CD4-positive, alpha-beta T cell treated with Interleukin-17A for 1 hour (primary cell): ENCODE data around the gene CLDN9.
A peak's percentile ranks its signal among the peaks of the same experiment; 100 is the strongest.

ENCODE experiments used
- DNase-seq: peaks from one replicate; pipeline ENCODE4 v3.0.0-alpha.2; 2020

Gene CLDN9, protein sequence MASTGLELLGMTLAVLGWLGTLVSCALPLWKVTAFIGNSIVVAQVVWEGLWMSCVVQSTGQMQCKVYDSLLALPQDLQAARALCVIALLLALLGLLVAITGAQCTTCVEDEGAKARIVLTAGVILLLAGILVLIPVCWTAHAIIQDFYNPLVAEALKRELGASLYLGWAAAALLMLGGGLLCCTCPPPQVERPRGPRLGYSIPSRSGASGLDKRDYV

DNA sequence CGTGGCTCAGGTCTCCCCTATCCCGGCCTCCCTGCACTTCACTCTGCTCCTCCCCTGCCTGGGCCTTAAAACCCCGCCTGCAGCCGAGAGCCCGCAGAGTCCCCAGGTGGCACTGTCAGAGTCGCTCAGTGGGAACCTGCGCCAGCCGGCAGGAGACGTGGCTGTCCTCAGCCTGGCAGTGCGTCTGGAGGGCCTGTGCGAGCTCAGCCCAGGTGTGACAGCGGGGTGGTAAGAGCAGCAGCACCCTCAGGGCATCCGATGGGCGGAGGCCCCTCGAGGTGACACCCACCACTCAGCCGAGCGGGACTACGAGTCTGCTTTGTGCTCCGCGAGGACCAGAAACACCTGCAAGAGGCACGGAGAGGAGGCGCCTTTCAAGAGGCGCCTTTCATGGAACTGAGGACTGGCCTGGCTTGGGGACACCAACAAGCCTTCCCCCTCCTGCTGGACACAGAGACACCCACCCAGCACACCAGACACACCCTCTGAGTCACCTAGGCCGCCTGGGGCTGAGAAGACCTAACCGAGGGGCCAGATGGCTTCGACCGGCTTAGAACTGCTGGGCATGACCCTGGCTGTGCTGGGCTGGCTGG is at the start of gene CLDN9:
TSS of gene CLDN9 (plus strand) at position 96 of the 593 bp plus-strand sequence. CDS start at position 536, 440 bp downstream.
- no peak for DNase-seq

DNA sequence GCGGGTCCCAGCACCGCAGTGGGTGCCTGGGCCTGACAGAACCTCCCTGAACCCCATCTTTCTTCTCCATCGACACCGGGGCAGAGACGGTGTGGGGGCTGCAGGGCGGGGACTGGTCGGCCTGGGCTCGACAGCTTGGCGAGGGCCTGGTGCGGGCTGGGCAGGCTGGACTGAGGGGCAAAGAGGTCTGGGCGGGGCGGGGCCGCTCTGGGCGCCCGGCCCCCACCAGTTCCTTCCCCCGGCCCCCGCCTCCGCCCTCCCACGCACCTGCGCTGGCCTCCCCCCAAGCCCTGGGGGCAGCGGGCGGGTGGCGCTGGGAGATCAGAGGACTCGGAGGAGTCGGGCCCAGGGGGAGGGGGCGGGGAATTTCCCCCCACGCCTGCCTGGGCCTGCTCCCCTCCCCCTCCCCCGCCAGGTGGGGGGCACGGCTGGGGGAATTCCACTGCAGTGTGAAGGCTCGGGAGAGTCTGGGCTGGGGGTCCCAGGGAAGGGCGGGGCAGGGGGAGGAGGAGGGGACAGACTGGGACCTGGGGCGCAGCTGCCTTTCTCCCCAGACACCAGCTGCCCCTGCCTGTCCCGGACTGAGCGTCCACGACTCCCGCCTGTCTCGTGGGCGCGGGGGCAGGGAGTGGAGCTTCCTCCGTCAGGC is 49.5 kb upstream of the CLDN9 start:
- peak; percentile 62 for DNase-seq

DNA sequence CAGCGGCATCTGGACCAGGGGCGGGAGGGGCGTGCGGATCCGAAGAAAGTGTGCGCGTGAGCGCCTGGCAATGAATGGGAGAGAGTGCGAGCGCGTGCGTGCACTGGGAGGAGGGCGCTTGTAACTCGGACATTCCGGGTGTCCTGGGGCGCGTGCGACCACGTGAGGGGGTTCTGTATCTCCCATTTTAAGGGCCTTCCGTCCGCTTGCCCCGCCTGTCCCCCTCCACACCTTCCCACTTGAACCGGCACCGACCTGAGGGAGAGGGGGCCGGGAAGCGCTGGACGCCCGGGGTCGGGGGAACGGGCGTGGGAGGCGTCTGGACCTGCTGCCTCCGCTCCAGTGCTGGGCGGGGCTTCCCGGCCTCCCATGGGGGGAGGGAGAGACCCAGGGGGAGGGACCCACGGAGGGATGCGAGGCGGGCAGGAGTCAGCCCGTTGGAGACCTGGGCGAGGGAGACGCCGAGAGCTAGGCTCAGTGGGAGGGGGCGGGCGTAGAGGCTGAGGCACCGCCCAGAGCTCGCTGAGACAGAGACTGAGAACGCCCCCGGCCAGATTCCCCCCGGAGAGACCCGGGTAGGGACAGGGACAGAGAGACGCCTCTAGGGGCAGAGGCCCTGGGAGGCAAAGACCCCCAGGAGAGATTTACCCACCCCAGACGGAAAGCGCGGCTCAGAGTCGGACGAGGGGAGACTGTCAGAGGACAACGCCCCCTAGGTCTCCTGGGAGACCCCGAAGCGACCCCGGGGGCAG is 48.8 kb upstream of the CLDN9 start, which contains the start of gene KREMEN2:
TSS of gene KREMEN2 (plus strand) at position 553 of the 752 bp plus-strand sequence. CDS start 246 bp downstream, outside the sequence.
- DNase-seq = peak; percentile 34

DNA sequence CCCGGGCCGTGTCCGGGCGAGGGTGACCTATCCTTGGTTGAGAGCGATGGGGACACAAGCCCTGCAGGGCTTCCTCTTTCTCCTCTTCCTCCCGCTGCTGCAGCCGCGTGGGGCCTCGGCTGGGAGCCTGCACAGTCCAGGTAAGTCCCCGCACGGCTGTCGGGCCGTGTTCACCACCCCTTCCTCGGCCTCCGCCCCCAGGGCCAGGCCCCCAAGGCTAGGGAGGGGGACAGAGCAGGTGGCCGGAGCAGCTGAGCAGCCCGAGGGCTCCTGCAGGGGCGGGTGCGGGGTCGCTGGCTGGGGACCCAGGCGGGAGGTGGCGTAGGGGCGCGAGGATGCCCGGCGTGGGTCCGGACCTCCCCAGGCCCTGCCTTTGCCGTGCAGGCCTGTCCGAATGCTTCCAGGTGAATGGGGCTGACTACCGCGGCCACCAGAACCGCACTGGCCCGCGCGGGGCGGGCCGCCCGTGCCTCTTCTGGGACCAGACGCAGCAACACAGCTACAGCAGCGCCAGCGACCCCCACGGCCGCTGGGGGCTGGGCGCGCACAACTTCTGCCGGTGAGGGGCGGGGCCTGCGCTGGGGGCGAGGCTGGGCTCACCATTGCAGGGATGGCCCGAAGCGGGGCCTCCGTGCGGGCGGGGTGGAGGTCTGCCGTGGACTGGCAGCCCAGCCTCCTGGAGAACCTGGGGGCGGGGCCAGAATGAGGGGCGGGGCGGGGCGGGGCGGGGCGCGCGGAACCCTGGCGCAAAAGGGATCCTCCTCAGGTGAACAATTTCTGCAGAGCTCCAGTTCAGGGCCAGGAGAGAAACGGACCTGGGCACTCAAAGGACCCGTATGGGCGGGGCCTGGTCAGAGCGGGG is 48.0 kb upstream of the CLDN9 start:
- DNase-seq = peak; percentile 74

DNA sequence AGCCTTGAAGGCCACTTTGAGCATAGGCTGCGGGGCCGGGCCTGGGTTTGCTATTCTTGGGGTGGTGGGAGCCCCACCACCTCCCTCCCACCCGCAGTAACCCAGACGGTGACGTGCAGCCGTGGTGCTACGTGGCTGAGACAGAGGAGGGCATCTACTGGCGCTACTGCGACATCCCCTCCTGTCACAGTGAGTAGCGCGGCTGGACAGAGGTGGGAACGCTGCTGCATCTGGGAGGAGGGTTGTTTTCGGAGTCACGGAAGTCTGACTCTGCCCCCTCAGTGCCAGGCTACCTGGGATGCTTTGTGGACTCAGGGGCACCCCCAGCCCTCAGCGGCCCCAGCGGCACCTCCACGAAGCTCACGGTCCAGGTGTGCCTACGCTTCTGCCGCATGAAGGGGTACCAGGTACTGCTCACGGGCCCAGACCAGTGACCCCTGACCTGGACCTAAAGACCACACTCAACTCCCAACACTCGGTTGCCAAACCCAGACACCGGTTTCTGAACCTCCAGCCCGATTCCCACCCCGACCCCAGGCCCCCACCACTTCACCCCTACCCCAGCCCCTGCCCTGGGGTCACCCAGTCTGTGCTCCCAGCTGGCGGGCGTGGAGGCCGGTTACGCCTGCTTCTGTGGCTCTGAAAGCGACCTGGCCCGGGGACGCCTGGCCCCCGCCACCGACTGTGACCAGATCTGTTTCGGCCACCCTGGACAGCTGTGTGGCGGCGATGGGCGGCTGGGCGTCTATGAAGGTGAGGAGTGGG is 46.5 kb upstream of the CLDN9 start:
- no peak for DNase-seq

DNA sequence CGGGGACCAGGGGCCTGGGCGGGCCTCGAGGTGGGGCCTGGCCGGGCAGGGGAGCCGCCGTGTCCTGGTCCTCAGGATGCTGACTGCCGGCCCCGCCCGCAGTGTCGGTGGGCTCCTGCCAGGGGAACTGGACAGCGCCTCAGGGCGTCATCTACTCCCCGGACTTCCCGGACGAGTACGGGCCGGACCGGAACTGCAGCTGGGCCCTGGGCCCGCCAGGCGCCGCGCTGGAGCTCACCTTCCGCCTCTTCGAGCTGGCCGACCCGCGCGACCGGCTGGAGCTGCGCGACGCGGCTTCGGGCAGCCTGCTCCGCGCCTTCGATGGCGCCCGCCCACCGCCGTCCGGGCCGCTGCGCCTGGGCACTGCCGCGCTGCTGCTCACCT is 45.9 kb upstream of the CLDN9 start:
- no peak for DNase-seq

DNA sequence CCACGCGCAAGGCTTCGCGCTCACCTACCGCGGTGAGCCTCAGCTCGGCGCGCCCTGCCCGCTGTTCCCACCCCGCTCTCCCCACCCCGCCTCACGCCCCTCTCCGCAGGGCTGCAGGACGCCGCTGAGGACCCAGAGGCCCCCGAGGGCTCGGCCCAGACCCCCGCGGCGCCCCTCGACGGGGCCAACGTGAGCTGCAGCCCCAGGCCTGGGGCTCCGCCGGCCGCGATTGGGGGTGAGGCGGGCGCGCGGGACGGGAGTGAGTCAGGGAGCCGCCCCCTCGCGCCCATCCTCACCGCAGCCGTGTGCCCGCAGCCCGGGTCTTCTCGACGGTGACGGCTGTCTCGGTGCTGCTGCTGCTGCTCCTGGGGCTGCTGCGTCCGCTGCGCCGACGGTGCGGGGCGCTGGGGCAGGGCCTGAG is 45.5 kb upstream of the CLDN9 start:
- no peak for DNase-seq

DNA sequence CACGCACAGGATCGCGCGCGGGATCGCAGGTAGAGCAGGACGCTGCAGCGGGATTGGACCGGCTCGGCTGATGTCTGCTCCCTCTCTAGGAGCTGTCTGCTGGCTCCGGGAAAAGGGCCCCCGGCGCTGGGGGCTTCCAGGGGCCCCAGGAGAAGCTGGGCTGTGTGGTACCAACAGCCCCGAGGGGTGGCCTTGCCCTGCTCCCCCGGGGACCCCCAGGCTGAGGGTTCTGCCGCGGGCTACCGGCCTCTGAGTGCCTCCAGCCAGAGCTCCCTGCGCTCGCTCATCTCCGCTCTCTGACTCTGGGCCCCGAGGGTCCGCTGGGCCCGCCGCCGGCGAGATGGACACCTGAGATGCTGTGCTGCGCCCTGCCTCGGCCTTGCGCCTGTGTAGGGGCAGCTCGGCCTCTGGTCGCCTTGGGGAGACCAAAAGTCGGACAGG is 45.0 kb upstream of the CLDN9 start:
- DNase-seq = no peak

DNA sequence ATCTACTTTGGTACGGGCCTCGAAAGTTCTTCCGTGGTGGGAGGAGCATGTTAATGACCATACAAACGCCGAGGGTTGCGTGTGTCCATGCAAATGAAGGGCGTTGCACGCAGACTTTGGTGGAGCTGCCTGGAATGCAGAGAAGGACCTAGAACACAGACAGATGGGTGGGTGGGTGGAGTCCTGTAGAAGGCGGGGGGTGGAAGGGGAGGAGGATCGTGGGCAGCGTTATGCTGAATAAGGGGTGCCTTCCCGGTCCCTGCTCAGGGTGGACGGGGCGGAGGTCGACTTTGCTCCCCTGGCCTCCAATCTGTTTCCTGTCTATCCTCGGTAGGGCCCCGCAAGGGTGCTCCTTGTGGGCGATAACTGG is 44.4 kb upstream of the CLDN9 start:
- no peak for DNase-seq

DNA sequence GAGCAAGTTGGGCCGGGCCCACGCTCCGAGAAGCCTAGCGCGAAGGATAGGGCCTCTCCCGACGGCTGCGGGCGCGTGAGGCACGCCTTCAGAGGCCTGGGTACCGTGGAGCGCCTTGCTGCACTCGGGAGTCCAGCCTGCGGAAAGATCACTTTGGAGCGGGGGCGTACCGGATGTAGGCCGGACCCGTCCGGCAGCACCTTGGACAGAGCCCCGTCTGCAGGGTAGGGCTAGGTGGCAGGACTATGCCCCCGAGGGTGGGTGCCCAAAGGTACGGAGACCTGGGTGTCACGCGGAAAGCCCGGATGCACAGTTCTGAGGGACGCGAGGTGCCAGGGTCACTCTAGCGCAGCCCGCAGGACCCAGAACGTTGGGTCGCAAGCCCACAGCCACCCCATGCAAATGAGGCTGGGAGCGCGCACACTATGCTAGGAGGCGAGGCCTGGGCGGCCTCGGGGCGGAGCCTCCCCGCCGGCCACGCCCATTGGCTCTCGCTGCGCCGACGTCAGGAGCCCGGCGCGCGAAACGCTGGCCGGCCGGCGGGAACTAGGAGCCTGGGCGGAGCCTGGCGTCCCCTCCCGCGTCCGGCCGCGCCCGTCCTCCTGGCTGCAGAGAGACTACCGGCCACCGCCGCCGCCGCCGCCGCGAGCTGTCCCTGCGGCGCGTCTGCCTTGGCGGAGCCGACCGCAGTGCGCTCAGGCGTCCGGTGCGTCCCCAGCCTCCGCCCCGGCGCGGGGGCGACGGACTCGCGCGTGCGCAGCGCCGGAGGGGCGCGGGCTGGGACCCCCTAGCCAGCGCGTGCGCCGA is 43.8 kb upstream of the CLDN9 start, which contains the start of gene PAQR4:
TSS of gene PAQR4 (plus strand) at position 611 of the 807 bp plus-strand sequence. CDS start 327 bp downstream, outside the sequence.
- DNase-seq = peak; percentile 83

DNA sequence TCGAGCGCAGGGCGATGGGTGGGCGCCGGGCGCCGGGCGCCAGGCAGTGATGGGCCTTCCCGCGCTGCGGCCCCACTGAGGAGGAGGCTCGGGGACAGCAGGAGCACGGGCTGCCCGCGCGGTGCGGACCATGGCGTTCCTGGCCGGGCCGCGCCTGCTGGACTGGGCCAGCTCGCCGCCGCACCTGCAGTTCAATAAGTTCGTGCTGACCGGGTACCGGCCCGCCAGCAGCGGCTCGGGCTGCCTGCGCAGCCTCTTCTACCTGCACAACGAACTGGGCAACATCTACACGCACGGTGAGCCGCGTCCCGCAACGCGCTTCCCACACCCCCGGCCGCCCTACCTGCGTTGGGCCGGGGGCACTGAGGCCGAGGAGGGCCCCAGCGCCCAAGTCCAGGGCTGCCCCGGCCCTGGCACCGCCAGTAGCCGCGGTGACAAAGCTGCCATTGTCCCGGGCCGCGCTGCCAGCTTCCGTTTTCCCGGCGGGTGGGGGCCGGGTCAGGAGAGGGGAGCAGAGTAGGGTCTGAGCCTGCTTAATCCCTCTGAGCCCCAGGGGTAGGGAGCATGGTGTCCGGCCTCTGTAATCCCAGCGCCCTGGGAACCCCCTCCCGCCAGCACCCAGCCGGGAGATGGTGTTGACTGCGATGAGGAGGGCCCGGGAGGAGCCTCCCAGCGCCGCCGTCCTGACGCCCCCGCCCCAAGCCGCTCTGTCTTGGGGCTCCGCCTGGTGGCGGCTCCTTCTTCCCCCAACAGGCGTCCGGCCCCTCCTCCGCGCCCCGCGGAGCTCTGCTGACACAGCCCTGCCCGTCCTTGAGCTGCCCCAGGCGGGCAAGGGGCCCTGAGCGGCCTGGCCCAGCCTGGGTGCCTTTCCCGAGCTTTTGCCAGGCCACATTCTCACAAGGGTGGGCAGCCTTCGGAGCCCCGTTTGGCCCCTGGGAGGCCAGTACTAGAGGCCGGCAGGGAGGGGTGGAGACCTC is 42.9 kb upstream of the CLDN9 start:
- DNase-seq = peak; percentile 67

DNA sequence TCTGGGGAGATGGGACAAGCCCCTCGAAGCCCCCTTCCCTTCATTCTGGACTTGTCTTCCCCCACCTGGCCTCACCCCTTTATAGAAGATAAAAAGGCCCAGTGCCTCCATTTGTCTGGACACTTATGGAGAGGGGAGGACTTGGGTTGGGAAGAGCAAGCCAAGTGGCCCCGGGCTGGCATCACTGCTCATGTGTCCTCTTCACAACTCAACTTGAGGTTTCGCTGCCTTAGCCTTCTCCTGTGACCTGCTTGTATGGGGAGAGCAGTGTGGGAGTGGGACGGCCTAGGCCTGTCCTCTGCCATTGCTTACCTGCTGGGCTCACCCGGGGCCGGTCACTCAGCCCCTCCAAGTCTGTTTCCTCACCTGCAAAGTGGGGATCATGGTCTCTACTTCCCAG is 42.2 kb upstream of the CLDN9 start:
- DNase-seq = no peak

DNA sequence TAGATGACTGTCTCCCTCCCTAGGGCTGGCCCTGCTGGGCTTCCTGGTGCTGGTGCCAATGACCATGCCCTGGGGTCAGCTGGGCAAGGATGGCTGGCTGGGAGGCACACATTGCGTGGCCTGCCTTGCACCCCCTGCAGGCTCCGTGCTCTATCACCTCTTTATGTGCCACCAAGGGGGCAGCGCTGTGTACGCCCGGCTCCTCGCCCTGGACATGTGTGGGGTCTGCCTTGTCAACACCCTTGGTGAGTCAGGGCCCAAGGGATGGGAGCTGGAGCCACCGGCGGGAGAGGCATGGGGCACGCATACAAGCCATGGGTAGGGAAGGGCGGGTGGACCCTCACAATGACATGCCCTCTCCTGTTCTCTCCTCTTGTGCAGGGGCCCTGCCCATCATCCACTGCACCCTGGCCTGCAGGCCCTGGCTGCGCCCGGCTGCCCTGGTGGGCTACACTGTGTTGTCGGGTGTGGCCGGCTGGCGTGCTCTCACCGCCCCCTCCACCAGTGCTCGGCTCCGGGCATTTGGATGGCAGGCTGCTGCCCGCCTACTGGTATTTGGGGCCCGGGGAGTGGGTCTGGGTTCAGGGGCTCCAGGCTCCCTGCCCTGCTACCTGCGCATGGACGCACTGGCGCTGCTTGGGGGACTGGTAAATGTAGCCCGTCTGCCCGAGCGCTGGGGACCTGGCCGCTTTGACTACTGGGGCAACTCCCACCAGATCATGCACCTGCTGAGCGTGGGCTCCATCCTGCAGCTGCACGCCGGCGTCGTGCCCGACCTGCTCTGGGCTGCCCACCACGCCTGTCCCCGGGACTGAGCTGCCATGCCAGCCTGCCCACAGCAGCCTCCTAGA is 41.4 kb upstream of the CLDN9 start:
- no peak for DNase-seq

DNA sequence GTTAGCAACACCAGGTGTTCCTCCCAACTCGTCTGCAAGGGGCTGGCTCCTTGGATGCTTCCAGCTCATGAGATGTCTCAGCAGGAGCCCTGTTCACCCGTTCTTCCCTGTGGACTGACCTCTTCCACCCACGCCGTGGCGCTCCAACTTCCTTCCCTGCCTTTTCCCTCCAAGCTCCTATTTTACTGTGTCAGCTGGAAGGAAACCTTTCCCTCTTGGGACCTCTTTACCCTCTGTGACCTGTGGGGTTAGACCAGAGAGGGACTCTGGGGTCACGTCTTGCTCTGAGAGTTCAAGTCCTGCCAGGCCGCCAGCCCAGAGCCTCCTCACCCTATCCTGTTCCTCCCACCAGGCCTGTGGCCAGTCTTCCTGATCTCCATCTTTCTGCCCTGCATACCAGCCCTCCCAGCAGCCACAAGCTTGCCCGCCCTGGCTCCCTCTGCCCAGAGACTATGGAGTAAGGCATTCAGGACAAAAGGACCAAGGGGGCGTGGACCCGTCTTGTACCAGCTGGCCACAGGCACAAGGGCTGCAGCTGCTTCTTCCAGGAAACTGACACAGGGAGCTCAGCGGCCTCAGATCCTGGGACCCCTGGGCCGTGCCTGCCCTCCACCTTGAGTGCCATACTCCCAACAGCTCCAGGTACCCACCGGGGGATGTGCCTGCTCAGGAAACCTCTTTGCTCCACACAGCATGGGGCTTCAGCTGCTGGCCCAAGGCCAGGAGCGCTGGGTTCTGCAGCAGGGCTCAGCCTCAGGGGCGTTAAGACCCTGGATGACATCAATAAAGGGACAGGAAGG is 40.5 kb upstream of the CLDN9 start:
- DNase-seq = no peak

DNA sequence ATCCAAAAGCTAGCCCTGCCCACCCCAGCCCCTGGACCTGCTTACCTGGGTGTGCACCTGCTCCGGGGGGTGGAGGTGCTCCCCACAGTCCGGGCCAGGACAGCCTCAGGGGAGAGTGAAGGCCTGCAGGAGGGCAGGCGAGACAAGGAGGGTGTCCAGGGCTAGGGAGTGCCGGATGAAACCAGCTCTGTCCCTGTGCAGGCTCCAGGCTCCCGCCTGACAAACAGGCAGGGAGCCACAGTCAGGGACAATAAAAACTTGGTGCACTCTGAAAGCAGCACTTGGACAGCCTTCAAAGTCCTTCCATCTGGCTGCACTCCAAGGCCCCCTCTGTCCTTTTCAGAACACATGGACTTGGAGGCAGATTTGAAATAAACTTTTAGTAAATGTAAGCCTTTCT is 39.6 kb upstream of the CLDN9 start:
- no peak for DNase-seq

DNA sequence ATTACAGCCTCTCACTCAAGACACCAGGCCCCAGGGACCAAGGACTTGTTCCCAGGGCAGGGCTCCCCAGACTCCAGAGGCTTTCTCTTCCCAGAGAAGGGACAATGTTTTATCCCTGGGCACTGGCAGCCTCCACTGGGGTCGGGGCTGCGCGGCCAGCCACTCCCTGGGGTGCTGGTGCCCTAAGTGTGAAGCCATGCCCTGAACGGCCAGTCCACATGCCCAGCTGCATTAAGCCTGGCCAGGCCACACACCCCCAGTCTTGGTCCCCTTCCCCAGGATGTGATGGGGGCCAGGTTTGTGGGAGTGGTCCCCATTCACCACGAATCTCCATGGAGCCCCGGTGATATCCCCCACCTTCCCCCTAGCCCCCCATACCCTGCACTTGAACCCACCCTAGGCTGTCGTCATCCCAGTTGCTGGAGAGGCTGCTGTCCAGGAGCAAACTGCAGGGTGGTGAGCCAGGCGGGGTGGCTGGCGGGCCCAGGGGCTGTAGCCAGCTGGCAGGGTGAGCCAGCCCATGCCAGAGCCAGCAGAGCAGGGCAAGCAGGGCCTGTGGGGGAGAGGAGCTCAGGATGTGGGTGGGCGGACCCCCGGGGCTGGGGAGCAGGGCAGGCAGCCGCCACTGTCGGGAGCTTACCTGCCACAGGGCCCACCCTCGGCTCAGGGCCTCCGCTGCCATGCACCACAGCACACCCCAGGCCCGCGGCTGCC is 39.0 kb upstream of the CLDN9 start:
- no peak for DNase-seq
